ENCODE measurements around the gene HRH4.

The HRH4 gene

DNA sequence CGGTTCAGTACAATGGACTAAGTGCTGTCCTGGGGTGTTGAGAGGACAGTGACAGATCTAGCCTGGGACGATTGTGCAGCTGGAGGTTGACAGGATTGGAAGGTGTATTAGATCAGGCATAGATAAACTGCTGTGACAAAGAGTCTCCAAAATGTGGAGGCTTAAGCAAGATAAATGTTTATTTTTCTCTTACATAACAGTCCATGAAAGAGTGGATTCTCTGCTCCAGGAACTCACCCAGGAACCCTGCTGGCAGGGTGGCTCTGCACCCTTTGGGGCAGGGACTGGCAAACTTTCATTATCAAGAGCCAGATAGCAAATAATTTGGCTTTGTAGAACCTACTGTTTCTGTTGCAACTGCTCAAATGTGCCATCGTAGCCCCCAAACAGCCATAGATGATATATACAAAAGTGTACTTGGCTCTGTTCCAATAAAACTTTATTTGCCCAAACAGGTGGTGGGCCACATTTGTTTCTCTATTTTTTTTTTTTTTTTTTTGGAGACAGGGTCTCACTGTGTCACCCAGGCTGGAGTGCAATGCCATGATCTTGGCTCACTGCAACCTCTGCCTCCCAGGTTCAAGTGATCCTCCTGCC lies 9.7 kb downstream of the HRH4 start:
- DNase-seq: no peak

DNA sequence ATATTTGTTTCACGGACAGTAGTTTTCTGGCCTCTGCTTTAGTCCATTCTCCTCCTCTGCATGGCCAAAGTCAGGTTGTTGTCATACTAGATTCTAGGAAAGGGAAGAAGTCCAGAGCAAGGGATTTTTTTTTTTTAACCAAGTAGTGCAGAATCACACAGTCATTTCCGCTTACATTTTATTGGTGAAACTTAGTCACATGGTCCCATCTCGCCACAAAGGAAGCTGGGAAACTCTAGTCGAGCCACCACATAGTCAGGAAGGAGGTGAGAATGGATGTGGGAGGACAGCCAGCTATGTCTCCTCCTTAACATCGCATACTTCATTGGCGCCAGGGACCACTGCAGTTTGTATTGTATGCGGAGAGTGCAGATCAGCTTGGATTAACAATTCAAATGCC lies 10.4 kb downstream of the HRH4 start:
- DNase-seq: no peak

DNA sequence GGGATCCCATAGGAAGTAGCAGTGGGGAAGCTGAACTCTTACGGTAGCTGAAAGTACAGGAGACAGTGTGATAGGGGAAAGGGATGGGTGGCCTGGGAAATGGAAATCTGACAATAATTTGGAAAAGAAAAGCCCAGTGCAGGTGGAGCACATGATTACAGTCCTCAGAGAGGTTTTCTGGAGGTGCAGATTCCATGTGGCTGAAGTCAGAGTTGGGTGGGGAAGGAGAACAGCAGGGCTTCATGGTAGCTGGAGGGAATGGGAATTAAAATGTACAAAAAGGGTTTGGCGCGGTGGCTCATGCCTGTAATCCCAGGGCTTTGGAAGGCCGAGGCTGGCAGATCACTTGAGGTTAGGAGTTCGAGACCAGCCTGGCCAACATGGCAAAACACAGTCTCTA lies 12.2 kb downstream of the HRH4 start:
- no peak for DNase-seq

- no peak for DNase-seq
Measured at GRCh38 chr18:24474406-24474805, 14.0 kb downstream of the HRH4 start.

DNA sequence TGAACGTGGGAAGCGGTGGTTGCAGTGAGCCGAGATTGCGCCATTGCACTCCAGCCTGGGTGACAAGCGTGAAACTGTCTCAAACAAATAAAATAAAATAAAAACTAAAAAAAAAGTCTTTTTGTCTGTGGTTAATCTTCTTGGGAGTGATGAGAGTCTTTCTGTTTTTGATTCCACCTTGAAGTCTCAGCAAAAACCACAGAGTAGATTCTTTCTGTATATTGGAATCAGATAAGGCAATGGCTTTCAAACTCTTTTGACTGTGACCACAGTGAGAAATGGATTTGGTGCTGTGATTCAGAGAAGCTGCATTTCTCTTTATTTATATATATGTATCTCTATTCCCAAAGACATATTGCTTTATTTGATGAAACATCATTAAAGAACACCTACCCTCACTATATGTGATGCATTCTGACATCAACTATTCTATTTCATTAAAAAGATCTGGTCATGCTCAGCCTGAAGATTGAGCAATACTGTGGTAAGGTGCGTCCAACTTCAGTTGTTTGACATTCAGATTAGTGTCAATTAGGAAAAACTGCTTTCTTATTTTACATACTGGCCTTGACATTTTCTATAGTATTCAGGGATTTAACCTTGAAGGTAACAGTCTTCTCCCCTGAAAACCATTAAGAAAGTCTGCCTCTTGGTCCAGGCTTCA lies 15.6 kb downstream of the HRH4 start:
- DNase-seq: no peak

DNA sequence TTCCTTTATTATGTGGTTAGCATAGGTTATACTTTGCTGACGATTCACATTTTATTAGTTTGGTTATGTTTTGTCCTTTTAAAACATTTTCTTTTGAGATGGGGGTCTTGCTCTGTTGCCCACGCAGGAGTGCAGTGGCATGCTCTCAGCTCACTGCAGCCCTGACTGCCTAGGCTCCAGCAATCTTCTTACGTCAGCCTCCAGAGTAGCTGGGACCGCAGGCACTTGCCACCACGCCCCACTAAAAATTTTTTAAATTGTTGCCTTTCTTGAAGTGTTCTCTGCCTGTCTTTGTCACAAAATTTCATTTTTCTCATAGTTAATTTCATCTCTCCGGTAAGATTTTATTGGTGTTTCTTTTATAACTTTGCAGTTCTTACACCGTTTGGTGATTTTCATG lies 18.9 kb downstream of the HRH4 start:
- no peak for DNase-seq

DNA sequence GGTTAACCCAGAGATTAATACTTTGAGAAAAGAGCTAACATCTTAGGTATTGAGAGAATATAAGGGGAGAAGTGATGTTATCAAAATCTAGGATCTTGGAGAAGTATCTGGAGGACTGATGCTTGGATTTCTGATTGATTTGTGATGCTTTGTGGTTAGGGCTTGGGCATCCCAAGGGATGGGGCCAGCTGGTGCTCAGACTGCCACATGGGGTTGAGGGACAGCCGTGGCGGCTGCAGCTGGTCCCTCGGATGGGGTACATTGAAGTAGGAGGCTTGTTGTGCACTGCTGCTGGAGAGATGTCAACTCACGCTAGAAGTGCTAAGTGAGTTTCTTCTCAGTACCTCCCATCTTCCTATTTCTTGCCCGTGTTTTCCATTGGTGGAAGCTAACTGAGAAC lies 22.4 kb downstream of the HRH4 start:
- DNase-seq: no peak

DNA sequence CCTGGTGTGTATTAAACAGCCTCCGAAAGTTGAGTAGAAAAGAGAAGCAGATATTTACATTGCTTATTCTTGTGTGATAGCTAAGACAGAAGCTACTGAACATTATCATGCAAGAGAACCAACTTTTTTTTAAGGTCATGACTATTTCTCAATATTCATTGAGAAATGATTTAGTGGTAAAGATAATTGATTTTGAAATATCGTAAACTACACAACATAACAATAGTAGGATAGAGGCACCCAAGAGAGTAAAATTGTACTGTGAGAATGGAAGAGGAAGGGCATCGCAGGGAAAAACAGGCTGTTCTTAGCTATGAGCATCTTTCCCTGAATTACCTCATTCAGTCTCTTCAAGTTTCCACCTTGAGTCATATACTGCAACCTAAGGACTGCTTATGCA lies 25.2 kb downstream of the HRH4 start:
- DNase-seq: no peak

DNA sequence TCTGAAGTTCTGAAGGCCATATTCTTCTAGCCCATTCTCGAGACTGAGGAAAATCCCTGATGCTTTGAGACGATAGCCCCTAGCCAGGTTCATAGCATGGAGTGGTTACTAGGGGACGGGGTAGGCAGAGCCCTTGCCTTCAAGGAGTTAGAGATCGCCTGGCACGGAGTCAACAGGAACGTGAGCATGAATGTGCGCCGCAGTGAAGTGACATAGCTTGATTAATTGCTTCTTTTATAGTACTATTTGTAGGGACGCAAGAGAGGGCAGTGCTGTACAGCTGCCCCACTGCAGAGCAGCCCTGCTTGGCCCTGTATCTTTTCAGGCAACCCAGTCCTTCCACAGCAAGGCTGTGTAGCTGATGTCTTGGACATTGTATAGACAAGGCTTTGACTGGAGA lies 26.2 kb downstream of the HRH4 start:
- DNase-seq: no peak

DNA sequence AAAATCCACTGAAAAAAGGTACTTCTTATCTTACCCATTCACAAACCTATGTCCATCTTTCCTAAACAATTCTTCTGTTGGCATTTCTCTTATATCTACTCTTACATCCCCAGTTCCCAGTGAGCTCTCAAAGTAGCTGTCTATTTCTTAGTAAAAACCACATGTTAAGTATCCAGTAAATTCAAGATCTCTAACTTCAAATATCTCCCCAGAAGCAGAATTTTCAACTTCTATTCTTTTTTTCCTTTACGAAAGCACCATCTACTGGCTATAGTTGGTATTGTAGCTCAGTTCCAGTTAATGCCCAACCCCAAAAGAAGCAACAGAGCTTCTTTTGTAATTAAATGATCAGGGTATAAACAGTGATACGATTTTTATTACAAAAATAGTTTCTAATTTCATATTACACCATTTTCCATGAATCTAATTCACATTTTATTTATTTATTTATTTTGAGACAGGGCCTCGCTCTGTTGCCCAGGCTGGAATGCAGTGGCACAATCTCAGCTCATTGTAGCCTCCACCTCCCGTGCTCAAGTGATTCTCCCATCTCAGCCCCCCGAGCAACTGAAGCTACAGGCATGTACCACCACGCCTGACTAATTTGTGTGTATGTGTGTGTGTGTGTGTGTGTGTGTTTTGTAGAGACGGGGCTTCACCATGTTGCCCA lies 28.5 kb downstream of the HRH4 start:
- DNase-seq: peak; percentile 2

DNA sequence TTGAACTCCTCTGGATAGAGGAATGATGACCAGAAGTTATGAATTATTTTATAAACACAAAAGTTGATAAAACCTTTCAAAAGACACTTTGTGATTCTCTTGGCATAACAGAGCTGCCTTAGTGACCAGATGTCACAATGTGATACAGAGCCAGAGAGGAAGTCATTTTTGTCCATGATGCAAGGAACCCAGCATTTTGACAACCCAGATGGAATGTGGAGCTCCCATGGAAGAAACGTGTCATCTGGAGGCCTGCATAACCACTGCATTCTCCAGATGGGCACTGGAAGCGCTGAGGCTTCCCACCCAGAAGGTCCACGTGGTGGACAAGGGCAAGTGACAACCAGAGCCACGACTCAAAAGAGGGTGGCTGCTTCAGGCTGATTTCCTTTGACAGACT lies 30.1 kb downstream of the HRH4 start:
- no peak for DNase-seq

GRCh38 chr18:24491927-24492834 lies 31.7 kb downstream of the HRH4 start:
- DNase-seq: no peak

- DNase-seq: no peak
Measured at GRCh38 chr18:24494586-24494985, 34.1 kb downstream of the HRH4 start.

DNA sequence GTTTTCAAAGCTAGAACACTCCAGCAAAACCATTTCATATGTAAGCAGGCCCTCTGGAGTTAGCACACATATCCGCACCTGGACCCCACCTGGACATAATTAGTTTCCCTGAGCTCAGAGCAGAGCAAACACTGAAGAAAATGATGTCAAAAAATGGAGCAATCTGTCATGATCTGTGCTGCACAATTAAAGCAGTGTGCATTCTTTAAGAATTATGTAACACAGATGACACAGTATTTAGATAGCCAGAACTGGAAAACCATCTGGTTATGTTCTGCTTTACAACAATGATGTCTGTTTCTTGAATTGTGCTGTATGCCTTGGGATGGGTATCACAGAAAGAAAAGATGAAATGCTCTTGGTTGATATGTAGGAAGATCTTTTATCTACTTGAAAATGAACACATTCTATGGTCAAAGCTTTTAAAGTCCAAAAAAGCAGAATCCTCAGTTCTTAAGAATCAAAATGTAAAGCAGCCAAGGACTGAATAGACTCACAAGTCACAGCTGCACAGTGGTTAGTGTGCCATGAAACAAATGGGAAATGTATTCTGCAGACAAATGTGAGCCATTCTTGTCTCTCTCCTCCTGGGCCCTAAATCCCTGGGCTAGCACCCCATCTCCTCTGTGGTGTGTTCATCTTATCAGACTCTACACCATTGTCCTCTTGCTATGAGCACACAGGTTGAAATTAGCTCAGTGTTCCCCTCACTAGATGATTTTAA lies 36.8 kb downstream of the HRH4 start:
- no peak for DNase-seq

GRCh38 chr18:24499814-24500213 lies 39.4 kb downstream of the HRH4 start:
- no peak for DNase-seq

GRCh38 chr18:24500217-24500616 lies 39.8 kb downstream of the HRH4 start:
- no peak for DNase-seq

GRCh38 chr18:24500766-24501165 lies 40.3 kb downstream of the HRH4 start:
- no peak for DNase-seq

DNA sequence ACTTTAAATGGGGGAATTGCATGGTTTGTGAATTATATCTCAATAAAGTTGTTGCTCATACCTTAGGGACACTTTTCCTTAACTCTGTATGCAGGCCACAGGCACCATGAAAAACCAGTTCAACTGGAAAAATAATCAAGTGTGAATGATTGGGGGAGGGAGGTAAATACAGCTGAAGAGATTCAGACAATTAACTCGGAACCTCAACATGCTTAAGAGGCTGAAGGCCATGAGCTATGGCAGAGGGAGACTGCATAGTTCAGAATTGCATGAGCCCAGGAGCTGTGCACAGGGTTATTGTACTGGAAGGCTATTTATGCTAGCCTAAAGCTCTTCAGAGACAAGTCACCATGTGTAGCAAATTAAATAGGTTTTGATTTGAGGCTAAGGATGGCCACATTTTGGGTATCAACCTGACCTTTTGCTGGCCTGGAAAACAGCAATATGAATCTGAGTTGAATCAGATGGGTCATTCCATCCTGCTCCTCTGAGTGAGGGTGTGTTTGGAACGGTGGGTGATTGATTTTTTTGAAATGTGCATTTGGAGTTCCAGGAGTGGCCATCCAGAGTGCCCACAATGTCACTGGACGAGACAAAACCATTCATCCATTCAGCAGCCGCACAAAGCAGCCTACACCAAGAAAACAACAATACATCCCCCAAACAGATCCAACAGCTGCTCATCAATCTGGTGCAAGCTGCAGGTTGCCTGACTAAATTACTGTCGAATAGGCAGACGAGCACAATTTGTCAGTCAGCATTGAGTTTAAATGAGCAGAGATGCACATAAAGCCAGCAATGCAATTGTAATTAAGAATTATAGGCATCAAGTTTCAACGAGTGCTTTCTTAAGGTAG lies 42.5 kb downstream of the HRH4 start:
- DNase-seq: no peak

DNA sequence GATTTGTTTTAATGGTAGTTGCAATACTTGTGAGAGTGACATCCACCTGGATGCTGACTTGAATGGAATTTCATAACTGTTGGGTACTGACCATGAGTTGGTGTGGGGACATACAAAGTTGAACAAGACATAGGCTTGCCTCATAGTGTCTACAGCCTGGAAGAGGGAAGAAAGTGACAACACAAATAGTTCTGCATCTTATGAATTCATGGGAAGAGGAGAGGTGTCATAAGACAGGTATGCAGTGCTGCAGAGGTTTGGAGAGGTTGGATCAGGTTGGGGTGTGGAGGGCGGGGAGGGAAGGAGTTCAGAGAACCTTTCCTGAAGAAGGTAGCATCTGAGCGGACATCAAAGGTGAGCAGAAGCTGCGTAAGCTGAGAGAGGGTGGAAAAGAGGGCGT lies 44.0 kb downstream of the HRH4 start:
- DNase-seq: no peak

DNA sequence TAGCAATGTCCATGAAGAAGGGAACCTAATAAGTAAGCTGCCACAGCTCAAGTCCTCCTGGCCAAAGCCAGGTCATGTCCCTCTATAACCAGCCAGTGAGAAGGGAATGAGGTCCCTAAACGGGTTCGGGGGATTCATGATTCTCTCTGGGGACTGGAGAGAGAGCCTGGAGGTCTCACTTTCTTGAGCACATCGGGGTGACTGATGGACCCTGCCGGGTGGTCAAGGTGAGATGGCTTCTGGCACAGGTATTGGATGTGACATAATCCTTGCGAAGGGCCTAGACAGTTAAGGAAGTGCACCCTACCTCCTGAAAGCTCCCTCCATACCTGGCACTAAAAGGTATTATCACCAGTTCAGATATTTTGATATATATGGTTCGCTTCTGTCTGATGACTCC lies 45.7 kb downstream of the HRH4 start:
- DNase-seq: no peak

DNA sequence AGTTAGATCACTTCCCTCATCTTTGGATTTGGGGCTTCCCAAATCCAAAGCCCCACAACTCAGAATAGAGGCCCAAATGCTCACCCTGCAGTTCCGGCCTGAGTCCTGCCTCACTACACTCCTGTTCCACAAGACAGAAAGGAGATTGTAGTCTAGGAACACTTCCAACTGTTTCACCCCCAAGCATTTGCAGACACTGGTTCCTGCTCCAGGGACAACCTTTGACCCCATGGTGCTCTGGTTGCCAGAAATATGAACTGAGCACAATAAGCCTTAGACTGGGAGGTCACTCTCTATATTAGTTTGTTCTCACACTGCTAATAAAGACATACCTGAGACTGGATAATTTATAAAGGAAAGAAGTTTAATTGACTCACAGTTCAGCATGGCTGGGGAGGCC lies 49.0 kb downstream of the HRH4 start:
- no peak for DNase-seq

GRCh38 chr18:24514439-24514838 lies 54.0 kb downstream of the HRH4 start:
- no peak for DNase-seq

Measured in DMS 273 treated with DMSO at 0.1 percent for 48 hours (cell line).